T-helper 17 cell (primary cell): ENCODE measurements around the gene RPS27. TPM values are rescaled to one million over a fixed set of nuclear protein-coding genes. Genes with fewer than 3 reads are reported as not detected.

Experiments used
- ATAC-seq: fragments of 150-1000 bp; cut with Tn5 transposase; 2 replicates; pipeline ENCODE4 v1.10.0; 2021; ENCODE audit warnings: mild to moderate bottlenecking, moderate library complexity
- DNase-seq, 3 donors: peaks; one replicate each; pipeline versions ENCODE4 v3.0.0 to v3.0.0-alpha.2; 2020 to 2021
- H3K9me3 ChIP-seq: one replicate; pipeline ENCODE4 v1.7.0; 2013; ENCODE audit warnings: low read length, mild to moderate bottlenecking; ENCODE audit not compliant: control insufficient read depth, poor library complexity, severe bottlenecking
- H3K27ac Mint-ChIP-seq: one replicate; pipeline ENCODE4 v1.8.0; 2022; ENCODE audit warnings: mild to moderate bottlenecking, moderate library complexity, mixed read lengths
- H3K27me3 Mint-ChIP-seq: one replicate; pipeline ENCODE4 v1.8.0; 2022; ENCODE audit warnings: mixed read lengths
- H3K36me3 Mint-ChIP-seq: one replicate; pipeline ENCODE4 v1.8.0; 2022; ENCODE audit warnings: low read depth, mixed read lengths
- H3K4me1 Mint-ChIP-seq: one replicate; pipeline ENCODE4 v1.8.0; 2022; ENCODE audit warnings: mild to moderate bottlenecking, mixed read lengths
- H3K4me3 Mint-ChIP-seq: one replicate; pipeline ENCODE4 v1.8.0; 2022; ENCODE audit warnings: mild to moderate bottlenecking, moderate library complexity, mixed read lengths
- total RNA-seq, 4 donors: library from RNA in 2 of 4; stranded (reverse) in 2 of 4; gene quantifications; one replicate each; pipeline ENCODE4 v1.2.3 and lab custom pipeline; 2022 to 2026

The RPS27 gene
- total RNA-seq (1,000 to 10,000 TPM; 4,265 to 4,392 TPM), total RNA-seq (lab: John Stamatoyannopoulos, UW) (2,084 to 2,415 reads per million in 2 donors)

GRCh38 chr1:153990468-153991150 is at the start of gene RPS27:
TSS of gene RPS27 (plus strand) at chr1:153990762. CDS start at chr1:153990797, 35 bp downstream.
- Mint-ChIP-seq H3K4me3 (peak within 1 kb of the TSS; percentile 97), H3K27ac (peak within 1 kb of the TSS; percentile 98), H3K4me1 (peaks cover 32% of the 10 kb centered on the region), H3K27me3 (peaks cover 4% of the 10 kb centered on the region), H3K36me3 (peaks cover 11% of the 10 kb centered on the region)
- H3K9me3 ChIP-seq: no peaks in the 10 kb centered on the region
- DNase-seq (peak; percentile 68 to 80 (median 78)), ATAC-seq (peak; percentile 88)

GRCh38 chr1:153941826-153942725 is 48.5 kb upstream of the RPS27 start:
- H3K36me3 Mint-ChIP-seq: peaks cover 7% of the 10 kb centered on the region
- peak overlapping the region; percentile 94 for H3K27ac Mint-ChIP-seq
- no peak for DNase-seq
- no peaks in the 10 kb centered on the region for H3K9me3 ChIP-seq
- peaks cover 37% of the 10 kb centered on the region for H3K4me1 Mint-ChIP-seq
- peak overlapping the region; percentile 7 for H3K4me3 Mint-ChIP-seq
- ATAC-seq: no peak
- H3K27me3 Mint-ChIP-seq: no peaks in the 10 kb centered on the region

GRCh38 chr1:153942766-153943549 is 47.6 kb upstream of the RPS27 start:
- Mint-ChIP-seq H3K4me3 (no peak overlapping the region), H3K27me3 (no peaks in the 10 kb centered on the region), H3K27ac (peak overlapping the region; percentile 94), H3K36me3 (peaks cover 7% of the 10 kb centered on the region), H3K4me1 (peaks cover 39% of the 10 kb centered on the region)
- DNase-seq: no peak
- H3K9me3 ChIP-seq: no peaks in the 10 kb centered on the region
- ATAC-seq: no peak

- peaks cover 39% of the 10 kb centered on the region for H3K4me1 Mint-ChIP-seq
- DNase-seq: no peak
- peaks cover 7% of the 10 kb centered on the region for H3K36me3 Mint-ChIP-seq
- H3K27ac Mint-ChIP-seq: peak overlapping the region; percentile 94
- no peak for ATAC-seq
- H3K4me3 Mint-ChIP-seq: peak overlapping the region; percentile 95
- no peaks in the 10 kb centered on the region for H3K9me3 ChIP-seq
- H3K27me3 Mint-ChIP-seq: no peaks in the 10 kb centered on the region
Measured at GRCh38 chr1:153944005-153944826, 46.3 kb upstream of the RPS27 start.

- DNase-seq (no peak), ATAC-seq (no peak)
- H3K4me1 Mint-ChIP-seq: peaks cover 39% of the 10 kb centered on the region
- H3K27me3 Mint-ChIP-seq: no peaks in the 10 kb centered on the region
- no peaks in the 10 kb centered on the region for H3K9me3 ChIP-seq
- H3K4me3 Mint-ChIP-seq: peak overlapping the region; percentile 95
- peak overlapping the region; percentile 94 for H3K27ac Mint-ChIP-seq
- H3K36me3 Mint-ChIP-seq: peaks cover 7% of the 10 kb centered on the region
Measured at GRCh38 chr1:153944827-153945117, 45.8 kb upstream of the RPS27 start.

- no peaks in the 10 kb centered on the region for H3K9me3 ChIP-seq
- DNase-seq (peak; percentile 61 to 71 (median 61)), ATAC-seq (peak; percentile 78)
- H3K27me3 Mint-ChIP-seq: no peaks in the 10 kb centered on the region
- peaks cover 40% of the 10 kb centered on the region for H3K4me1 Mint-ChIP-seq
- H3K36me3 Mint-ChIP-seq: peaks cover 9% of the 10 kb centered on the region
- H3K4me3 Mint-ChIP-seq: peak overlapping the region; percentile 95
- H3K27ac Mint-ChIP-seq: peak overlapping the region; percentile 94
Measured at GRCh38 chr1:153945131-153945794, 45.3 kb upstream of the RPS27 start.

GRCh38 chr1:153945795-153946621 is 44.6 kb upstream of the RPS27 start:
- ATAC-seq (peak; percentile 65), DNase-seq (peak; percentile 55 to 75 (median 74))
- H3K27ac Mint-ChIP-seq: peak overlapping the region; percentile 94
- peaks cover 12% of the 10 kb centered on the region for H3K36me3 Mint-ChIP-seq
- no peaks in the 10 kb centered on the region for H3K9me3 ChIP-seq
- peaks cover 43% of the 10 kb centered on the region for H3K4me1 Mint-ChIP-seq
- no peaks in the 10 kb centered on the region for H3K27me3 Mint-ChIP-seq
- H3K4me3 Mint-ChIP-seq: peak overlapping the region; percentile 95

GRCh38 chr1:153946622-153947241 is 43.8 kb upstream of the RPS27 start, which contains the start of gene DENND4B:
TSS of gene DENND4B (minus strand) at chr1:153946718. CDS start at chr1:153944374, 2,344 bp downstream.
- H3K4me3 Mint-ChIP-seq: peak within 1 kb of the TSS; percentile 95
- no peaks in the 10 kb centered on the region for H3K9me3 ChIP-seq
- H3K4me1 Mint-ChIP-seq: peaks cover 42% of the 10 kb centered on the region
- H3K27me3 Mint-ChIP-seq: no peaks in the 10 kb centered on the region
- DNase-seq (peak; percentile 63 to 66 (median 66)), ATAC-seq (peak; percentile 71)
- H3K36me3 Mint-ChIP-seq: peaks cover 12% of the 10 kb centered on the region
- peak within 1 kb of the TSS; percentile 94 for H3K27ac Mint-ChIP-seq

GRCh38 chr1:153951183-153951582 is 39.4 kb upstream of the RPS27 start:
- H3K36me3 Mint-ChIP-seq: peaks cover 20% of the 10 kb centered on the region
- no peak for ATAC-seq
- peak overlapping the region; percentile 79 for H3K27ac Mint-ChIP-seq
- no peaks in the 10 kb centered on the region for H3K9me3 ChIP-seq
- no peak for DNase-seq
- H3K27me3 Mint-ChIP-seq: no peaks in the 10 kb centered on the region
- peaks cover 34% of the 10 kb centered on the region for H3K4me1 Mint-ChIP-seq
- no peak overlapping the region for H3K4me3 Mint-ChIP-seq

GRCh38 chr1:153951801-153952200 is 38.8 kb upstream of the RPS27 start:
- H3K9me3 ChIP-seq: no peaks in the 10 kb centered on the region
- H3K36me3 Mint-ChIP-seq: peaks cover 20% of the 10 kb centered on the region
- ATAC-seq (no peak), DNase-seq (no peak)
- H3K4me3 Mint-ChIP-seq: no peak overlapping the region
- peak overlapping the region; percentile 79 for H3K27ac Mint-ChIP-seq
- peaks cover 38% of the 10 kb centered on the region for H3K4me1 Mint-ChIP-seq
- H3K27me3 Mint-ChIP-seq: no peaks in the 10 kb centered on the region

- Mint-ChIP-seq H3K36me3 (peaks cover 25% of the 10 kb centered on the region), H3K27me3 (no peaks in the 10 kb centered on the region), H3K4me3 (no peak overlapping the region), H3K27ac (peak overlapping the region; percentile 62), H3K4me1 (peaks cover 45% of the 10 kb centered on the region)
- no peaks in the 10 kb centered on the region for H3K9me3 ChIP-seq
- ATAC-seq: no peak
- DNase-seq: no peak
Measured at GRCh38 chr1:153953859-153954365, 36.6 kb upstream of the RPS27 start.
